SK-N-SH treated with all-trans-retinoic acid at 6 μM for 48 hours (cell line): ENCODE data around the gene TMEM163.
"Not testable (repeated sequence)": the region's sequence is repeated elsewhere in the genome, so short reads cannot be mapped to it uniquely, and the experiment has no call there.

ENCODE experiments used
- ATAC-seq: fragments of 200-7000 bp; cut with Tn5 transposase; 3 replicates; pipeline ENCODE4 v1.9.1; 2020; ENCODE audit warnings: mild to moderate bottlenecking, moderate library complexity
- ARNTL ChIP-seq: fragments of 450-650 bp; formaldehyde crosslinking; IDR thresholded peaks from 2 replicates; pipeline ENCODE4 v1.5.0; 2020; ENCODE audit warnings: low read depth, mild to moderate bottlenecking, moderate library complexity, borderline replicate concordance
- BACH2 ChIP-seq: fragments of 250-450 bp; sonication (Bioruptor Pico); IDR thresholded peaks from 2 replicates; pipeline ENCODE4 v1.9.0; 2021; ENCODE audit warnings: mild to moderate bottlenecking, borderline replicate concordance
- CSDC2 ChIP-seq: fragments of 250-450 bp; sonication (Bioruptor Pico); IDR thresholded peaks from 2 replicates; pipeline ENCODE4 v1.5.0; 2020; ENCODE audit warnings: mild to moderate bottlenecking, moderate library complexity
- GLIS3 ChIP-seq: fragments of 250-450 bp; sonication (Bioruptor Pico); IDR thresholded peaks from 2 replicates; pipeline ENCODE4 v1.5.0; 2020; ENCODE audit warnings: mild to moderate bottlenecking, moderate library complexity
- ISL1 ChIP-seq: fragments of 250-450 bp; sonication (Bioruptor Pico); IDR thresholded peaks from 2 replicates; pipeline ENCODE4 v2.1.2; 2022; ENCODE audit warnings: mild to moderate bottlenecking, moderate library complexity
- OSR1 ChIP-seq: fragments of 250-450 bp; sonication (Bioruptor Pico); IDR thresholded peaks from 2 replicates; pipeline ENCODE4 v1.8.0; 2022; ENCODE audit warnings: moderate library complexity, mild to moderate bottlenecking, inconsistent platforms
- PPARA ChIP-seq: fragments of 250-450 bp; sonication (Bioruptor Pico); IDR thresholded peaks from 2 replicates; pipeline ENCODE4 v1.5.0; 2020; ENCODE audit warnings: mild to moderate bottlenecking, borderline replicate concordance
- RARB ChIP-seq: fragments of 250-450 bp; sonication (Bioruptor Pico); IDR thresholded peaks from 2 replicates; pipeline ENCODE4 v1.8.0; 2021; ENCODE audit warnings: mild to moderate bottlenecking, moderate library complexity
- SNAI2 ChIP-seq: fragments of 250-450 bp; sonication (Bioruptor Pico); IDR thresholded peaks from 2 replicates; pipeline ENCODE4 v1.5.0; 2020; ENCODE audit warnings: mild to moderate bottlenecking, moderate library complexity
- TCF4 ChIP-seq: fragments of 250-450 bp; sonication (Bioruptor Pico); IDR thresholded peaks from 2 replicates; pipeline ENCODE4 v1.8.0; 2021; ENCODE audit warnings: mild to moderate bottlenecking, moderate library complexity, borderline replicate concordance
- TOX ChIP-seq: fragments of 250-450 bp; sonication (Bioruptor Pico); IDR thresholded peaks from 2 replicates; pipeline ENCODE4 v1.8.0; 2021; ENCODE audit warnings: mild to moderate bottlenecking, moderate library complexity, borderline replicate concordance
- ZFP30 ChIP-seq: fragments of 450-650 bp; formaldehyde crosslinking; IDR thresholded peaks from 2 replicates; pipeline ENCODE4 v1.5.0; 2022; ENCODE audit warnings: mild to moderate bottlenecking, moderate library complexity
- ZNF565 ChIP-seq: fragments of 450-650 bp; formaldehyde crosslinking; conservative IDR thresholded peaks from 2 replicates; pipeline ENCODE4 v1.5.0; 2020; ENCODE audit warnings: low read depth, mild to moderate bottlenecking, moderate library complexity
- ZNF70 ChIP-seq: fragments of 450-650 bp; formaldehyde crosslinking; IDR thresholded peaks from 2 replicates; pipeline ENCODE4 v1.5.0; 2020; ENCODE audit warnings: mild to moderate bottlenecking, moderate library complexity
- ZNF8 ChIP-seq: fragments of 450-650 bp; formaldehyde crosslinking; IDR thresholded peaks from 2 replicates; pipeline ENCODE4 v1.5.0; 2020; ENCODE audit warnings: mild to moderate bottlenecking, moderate library complexity
- TF ChIP-seq, protein P1 (sequence below): fragments of 250-450 bp; sonication (Bioruptor Pico); IDR thresholded peaks from 2 replicates; pipeline ENCODE4 v1.5.1; 2020; ENCODE audit warnings: low read depth, mild to moderate bottlenecking, moderate library complexity
- TF ChIP-seq, protein P2 (sequence below): fragments of 250-450 bp; sonication (Bioruptor Pico); IDR thresholded peaks from 2 replicates; pipeline ENCODE4 v1.8.0; 2021; ENCODE audit warnings: low read depth, mild to moderate bottlenecking, moderate library complexity, borderline replicate concordance
- TF ChIP-seq, protein P3 (sequence below): fragments of 250-450 bp; sonication (Bioruptor Pico); IDR thresholded peaks from 2 replicates; pipeline ENCODE4 v1.5.1; 2021; ENCODE audit warnings: mild to moderate bottlenecking, moderate library complexity
- TF ChIP-seq, protein P4 (sequence below): fragments of 250-450 bp; sonication (Bioruptor Pico); IDR thresholded peaks from 2 replicates; pipeline ENCODE4 v1.8.0; 2020; ENCODE audit warnings: mild to moderate bottlenecking, moderate library complexity, borderline replicate concordance
- TF ChIP-seq, protein P5 (sequence below): fragments of 250-450 bp; sonication (Bioruptor Pico); IDR thresholded peaks from 2 replicates; pipeline ENCODE4 v1.5.0; 2020; ENCODE audit warnings: mild to moderate bottlenecking, moderate library complexity

TMEM163 gene

DNA sequence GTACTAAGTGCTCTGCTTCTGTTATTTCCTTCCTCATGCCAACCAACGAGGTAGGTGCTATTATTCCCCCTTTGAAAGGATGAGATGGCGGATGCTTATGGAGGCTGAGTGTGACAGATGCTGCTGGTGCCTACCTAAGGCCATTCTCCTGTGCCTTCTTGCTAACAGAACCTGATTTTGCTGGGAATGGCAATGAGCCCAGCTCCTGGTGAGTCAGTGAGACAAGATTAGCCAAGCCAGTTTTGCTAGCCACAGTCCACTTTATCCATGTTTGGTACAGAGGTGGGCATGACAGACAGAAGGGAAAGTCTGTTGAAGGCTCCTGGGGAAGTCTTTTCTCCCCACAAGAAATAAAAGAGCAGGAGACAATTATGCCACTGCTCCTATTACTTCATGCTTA lies 43.7 kb upstream of the TMEM163 start (continued):
- TF ChIP-seq, protein P1, sequence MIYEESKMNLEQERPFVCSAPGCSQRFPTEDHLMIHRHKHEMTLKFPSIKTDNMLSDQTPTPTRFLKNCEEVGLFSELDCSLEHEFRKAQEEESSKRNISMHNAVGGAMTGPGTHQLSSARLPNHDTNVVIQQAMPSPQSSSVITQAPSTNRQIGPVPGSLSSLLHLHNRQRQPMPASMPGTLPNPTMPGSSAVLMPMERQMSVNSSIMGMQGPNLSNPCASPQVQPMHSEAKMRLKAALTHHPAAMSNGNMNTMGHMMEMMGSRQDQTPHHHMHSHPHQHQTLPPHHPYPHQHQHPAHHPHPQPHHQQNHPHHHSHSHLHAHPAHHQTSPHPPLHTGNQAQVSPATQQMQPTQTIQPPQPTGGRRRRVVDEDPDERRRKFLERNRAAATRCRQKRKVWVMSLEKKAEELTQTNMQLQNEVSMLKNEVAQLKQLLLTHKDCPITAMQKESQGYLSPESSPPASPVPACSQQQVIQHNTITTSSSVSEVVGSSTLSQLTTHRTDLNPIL (CRISPR knock-in tag): no peak
- no peak for TF ChIP-seq ZNF565 (CRISPR knock-in tag)
- no peak for TF ChIP-seq BACH2 (CRISPR knock-in tag)
- TF ChIP-seq, all 23 proteins: peak for 0

DNA sequence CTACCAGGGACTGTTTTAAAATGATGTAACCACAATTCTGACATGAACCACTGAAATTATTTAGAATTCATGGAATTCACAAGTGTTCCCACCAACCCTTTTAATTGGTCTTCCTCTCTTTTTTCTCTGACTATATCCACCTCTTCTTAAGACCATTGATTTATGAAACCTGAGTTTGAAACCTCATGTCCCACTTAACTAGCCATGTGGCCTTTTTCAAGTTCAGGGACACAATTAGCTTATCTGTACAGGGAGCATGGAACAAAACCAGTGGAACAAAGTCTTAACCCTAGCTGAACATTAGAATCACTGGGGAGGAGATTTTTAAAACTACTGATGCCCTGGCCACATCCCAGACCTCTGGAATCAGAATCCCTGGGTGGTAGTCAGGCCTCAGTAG lies 41.6 kb upstream of the TMEM163 start:
- TF ChIP-seq TCF4 (CRISPR knock-in tag) (no peak), SNAI2 (CRISPR knock-in tag) (no peak), OSR1 (CRISPR knock-in tag) (no peak), PPARA (CRISPR knock-in tag) (no peak), CSDC2 (CRISPR knock-in tag) (no peak), ARNTL (no peak), ISL1 (no peak), ZNF8 (CRISPR knock-in tag) (no peak)
- TF ChIP-seq, protein P1 (CRISPR knock-in tag): no peak
- TF ChIP-seq, protein P2, sequence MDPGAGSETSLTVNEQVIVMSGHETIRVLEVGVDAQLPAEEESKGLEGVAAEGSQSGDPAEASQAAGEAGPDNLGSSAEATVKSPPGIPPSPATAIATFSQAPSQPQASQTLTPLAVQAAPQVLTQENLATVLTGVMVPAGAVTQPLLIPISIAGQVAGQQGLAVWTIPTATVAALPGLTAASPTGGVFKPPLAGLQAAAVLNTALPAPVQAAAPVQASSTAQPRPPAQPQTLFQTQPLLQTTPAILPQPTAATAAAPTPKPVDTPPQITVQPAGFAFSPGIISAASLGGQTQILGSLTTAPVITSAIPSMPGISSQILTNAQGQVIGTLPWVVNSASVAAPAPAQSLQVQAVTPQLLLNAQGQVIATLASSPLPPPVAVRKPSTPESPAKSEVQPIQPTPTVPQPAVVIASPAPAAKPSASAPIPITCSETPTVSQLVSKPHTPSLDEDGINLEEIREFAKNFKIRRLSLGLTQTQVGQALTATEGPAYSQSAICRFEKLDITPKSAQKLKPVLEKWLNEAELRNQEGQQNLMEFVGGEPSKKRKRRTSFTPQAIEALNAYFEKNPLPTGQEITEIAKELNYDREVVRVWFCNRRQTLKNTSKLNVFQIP (CRISPR knock-in tag): no peak
- no peak for ATAC-seq

DNA sequence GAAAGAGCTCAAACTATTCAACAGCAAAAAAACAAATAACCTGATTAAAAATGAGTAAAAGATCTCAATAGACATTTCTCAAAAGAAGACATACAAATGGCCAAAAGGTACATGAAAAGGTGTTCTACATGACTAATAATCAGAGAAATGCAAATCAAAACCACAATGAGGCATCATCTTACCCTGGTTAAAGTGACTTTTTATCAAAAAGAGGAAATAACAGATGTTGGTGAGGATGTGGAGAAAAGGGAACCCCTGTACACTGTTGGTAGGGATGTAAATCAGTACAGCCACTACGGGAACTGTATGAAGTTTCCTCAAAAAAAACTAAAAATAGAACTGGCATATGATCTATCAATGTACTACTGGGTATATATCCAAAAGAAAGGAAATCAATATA lies 39.8 kb upstream of the TMEM163 start:
- TF ChIP-seq BACH2 (CRISPR knock-in tag) (no peak), ARNTL (no peak), GLIS3 (CRISPR knock-in tag) (no peak), PPARA (CRISPR knock-in tag) (no peak), ZFP30 (CRISPR knock-in tag) (no peak), ISL1 (no peak), SNAI2 (CRISPR knock-in tag) (no peak), RARB (CRISPR knock-in tag) (no peak), ZNF70 (CRISPR knock-in tag) (no peak), TOX (CRISPR knock-in tag) (no peak), ZNF8 (CRISPR knock-in tag) (no peak), CSDC2 (CRISPR knock-in tag) (no peak)
- TF ChIP-seq, protein P3, sequence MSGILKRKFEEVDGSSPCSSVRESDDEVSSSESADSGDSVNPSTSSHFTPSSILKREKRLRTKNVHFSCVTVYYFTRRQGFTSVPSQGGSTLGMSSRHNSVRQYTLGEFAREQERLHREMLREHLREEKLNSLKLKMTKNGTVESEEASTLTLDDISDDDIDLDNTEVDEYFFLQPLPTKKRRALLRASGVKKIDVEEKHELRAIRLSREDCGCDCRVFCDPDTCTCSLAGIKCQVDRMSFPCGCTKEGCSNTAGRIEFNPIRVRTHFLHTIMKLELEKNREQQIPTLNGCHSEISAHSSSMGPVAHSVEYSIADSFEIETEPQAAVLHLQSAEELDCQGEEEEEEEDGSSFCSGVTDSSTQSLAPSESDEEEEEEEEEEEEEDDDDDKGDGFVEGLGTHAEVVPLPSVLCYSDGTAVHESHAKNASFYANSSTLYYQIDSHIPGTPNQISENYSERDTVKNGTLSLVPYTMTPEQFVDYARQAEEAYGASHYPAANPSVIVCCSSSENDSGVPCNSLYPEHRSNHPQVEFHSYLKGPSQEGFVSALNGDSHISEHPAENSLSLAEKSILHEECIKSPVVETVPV (CRISPR knock-in tag): no peak
- TF ChIP-seq, protein P1 (CRISPR knock-in tag): no peak
- TF ChIP-seq, protein P4, sequence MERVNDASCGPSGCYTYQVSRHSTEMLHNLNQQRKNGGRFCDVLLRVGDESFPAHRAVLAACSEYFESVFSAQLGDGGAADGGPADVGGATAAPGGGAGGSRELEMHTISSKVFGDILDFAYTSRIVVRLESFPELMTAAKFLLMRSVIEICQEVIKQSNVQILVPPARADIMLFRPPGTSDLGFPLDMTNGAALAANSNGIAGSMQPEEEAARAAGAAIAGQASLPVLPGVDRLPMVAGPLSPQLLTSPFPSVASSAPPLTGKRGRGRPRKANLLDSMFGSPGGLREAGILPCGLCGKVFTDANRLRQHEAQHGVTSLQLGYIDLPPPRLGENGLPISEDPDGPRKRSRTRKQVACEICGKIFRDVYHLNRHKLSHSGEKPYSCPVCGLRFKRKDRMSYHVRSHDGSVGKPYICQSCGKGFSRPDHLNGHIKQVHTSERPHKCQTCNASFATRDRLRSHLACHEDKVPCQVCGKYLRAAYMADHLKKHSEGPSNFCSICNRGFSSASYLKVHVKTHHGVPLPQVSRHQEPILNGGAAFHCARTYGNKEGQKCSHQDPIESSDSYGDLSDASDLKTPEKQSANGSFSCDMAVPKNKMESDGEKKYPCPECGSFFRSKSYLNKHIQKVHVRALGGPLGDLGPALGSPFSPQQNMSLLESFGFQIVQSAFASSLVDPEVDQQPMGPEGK (CRISPR knock-in tag): no peak
- TF ChIP-seq, protein P2 (CRISPR knock-in tag): no peak
- TF ChIP-seq, protein P5, sequence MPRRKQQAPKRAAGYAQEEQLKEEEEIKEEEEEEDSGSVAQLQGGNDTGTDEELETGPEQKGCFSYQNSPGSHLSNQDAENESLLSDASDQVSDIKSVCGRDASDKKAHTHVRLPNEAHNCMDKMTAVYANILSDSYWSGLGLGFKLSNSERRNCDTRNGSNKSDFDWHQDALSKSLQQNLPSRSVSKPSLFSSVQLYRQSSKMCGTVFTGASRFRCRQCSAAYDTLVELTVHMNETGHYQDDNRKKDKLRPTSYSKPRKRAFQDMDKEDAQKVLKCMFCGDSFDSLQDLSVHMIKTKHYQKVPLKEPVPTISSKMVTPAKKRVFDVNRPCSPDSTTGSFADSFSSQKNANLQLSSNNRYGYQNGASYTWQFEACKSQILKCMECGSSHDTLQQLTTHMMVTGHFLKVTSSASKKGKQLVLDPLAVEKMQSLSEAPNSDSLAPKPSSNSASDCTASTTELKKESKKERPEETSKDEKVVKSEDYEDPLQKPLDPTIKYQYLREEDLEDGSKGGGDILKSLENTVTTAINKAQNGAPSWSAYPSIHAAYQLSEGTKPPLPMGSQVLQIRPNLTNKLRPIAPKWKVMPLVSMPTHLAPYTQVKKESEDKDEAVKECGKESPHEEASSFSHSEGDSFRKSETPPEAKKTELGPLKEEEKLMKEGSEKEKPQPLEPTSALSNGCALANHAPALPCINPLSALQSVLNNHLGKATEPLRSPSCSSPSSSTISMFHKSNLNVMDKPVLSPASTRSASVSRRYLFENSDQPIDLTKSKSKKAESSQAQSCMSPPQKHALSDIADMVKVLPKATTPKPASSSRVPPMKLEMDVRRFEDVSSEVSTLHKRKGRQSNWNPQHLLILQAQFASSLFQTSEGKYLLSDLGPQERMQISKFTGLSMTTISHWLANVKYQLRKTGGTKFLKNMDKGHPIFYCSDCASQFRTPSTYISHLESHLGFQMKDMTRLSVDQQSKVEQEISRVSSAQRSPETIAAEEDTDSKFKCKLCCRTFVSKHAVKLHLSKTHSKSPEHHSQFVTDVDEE: no peak
- no peak for ATAC-seq

DNA sequence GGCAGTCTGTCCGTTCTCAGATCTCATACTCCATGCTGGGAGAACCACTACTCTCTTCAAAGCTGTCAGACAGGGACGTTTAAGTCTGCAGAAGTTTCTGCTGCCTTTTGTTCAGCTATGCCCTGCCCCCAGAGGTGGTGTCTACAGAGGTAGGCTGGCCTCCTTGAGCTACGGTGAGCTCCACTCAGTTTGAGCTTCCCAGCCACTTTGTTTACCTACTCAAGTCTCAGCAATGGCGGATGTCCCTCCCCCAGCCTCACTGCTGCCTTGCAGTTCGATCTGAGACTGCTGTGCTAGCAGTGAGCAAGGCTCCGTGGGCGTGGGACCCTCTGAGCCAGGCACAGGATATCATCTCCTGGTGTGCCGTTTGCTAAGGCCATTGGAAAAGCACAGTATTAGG lies 33.2 kb upstream of the TMEM163 start:
- not testable (repeated sequence) for ATAC-seq
